HG03342 (cell line): Measurements from ENCODE around the gene SEZ6.

ENCODE experiments used
- ATAC-seq: cut with Tn5 transposase; IDR thresholded peaks from one replicate; pipeline ENCODE4 v1.9.1; 2021; ENCODE audit warnings: mild to moderate bottlenecking, moderate library complexity; ENCODE audit not compliant: unreplicated experiment

Gene SEZ6

DNA sequence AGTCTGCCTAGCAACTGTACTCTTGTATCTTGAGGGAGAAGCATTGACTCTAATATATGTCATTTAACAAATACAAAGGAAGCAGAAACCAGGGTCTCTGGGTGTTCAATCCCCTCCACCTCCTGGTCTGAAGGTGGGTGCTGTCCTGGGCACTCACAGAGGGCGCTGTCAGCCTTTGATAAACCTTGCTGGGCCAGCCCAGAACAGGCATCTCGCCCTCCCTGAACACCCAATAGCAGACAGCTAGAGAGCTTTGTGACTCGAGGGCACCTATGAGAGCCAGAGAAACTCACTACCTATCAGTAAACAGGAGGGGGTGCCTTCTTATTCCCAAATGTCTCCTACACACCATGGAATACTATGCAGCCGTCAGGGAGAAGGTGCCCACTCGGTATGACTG lies 30.8 kb upstream of the SEZ6 start:
- no peak for ATAC-seq

DNA sequence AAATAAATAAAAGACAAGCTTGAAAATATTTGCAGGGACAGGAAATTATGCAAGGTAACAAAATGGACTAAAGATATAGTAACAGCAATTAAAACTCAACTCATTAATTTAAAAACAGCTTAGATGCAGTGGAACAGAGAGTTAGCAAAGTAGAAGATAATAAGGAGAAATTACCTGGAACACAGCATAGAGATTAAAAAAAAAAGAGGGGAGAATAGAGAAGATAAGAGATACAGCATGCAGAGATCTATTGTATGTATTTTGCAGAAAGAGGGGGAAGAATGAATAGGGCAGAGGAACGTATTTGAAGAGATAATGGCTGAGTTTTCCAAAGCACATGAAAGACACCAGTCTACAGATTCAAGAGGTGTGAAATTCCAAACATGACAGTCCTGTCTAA lies 28.7 kb upstream of the SEZ6 start:
- no peak for ATAC-seq

GRCh38 chr17:29032857-29033197 lies 27.0 kb upstream of the SEZ6 start:
- ATAC-seq = no peak

DNA sequence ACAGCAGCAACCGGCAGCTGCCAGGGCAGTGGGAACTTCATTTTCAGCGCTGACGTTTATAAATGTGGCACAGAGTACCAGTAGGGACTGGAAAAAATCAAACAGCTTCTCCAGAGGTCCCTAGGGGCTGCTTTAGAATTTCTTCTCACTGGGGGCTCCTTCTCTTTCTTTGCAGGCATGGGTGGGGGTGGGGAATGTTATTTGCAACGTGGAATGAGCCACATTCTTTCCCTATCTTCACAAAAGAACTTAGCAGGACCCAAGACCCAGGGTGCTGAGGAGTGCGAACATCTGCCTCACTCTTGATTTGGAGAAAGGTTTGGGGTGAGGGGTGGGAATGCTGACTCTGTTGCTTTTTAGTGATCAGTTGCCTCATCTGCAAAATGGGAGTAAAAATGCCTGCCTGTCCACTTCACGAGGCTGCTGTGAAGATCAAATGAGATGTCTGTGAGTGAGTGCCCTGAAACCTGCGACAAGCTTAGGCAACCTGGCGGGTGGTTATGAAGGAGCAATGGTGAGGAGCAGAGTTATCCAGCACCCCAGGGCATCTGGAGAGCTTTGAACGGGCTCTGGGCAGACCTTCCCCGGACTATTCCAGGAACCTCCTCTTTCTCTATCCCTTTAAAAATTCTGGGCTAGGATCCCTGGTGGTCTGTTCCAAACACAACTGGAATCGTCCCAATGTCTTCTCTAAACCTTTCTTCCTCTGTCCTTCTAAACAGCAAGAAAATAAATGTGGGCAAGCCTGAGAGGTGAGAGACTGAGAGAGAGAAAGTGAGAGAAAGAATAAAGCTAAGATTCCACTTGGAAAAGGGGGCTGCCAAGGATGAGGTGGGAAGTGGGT lies 26.4 kb upstream of the SEZ6 start:
- no peak for ATAC-seq

GRCh38 chr17:29031488-29031887 lies 25.7 kb upstream of the SEZ6 start:
- ATAC-seq = no peak

DNA sequence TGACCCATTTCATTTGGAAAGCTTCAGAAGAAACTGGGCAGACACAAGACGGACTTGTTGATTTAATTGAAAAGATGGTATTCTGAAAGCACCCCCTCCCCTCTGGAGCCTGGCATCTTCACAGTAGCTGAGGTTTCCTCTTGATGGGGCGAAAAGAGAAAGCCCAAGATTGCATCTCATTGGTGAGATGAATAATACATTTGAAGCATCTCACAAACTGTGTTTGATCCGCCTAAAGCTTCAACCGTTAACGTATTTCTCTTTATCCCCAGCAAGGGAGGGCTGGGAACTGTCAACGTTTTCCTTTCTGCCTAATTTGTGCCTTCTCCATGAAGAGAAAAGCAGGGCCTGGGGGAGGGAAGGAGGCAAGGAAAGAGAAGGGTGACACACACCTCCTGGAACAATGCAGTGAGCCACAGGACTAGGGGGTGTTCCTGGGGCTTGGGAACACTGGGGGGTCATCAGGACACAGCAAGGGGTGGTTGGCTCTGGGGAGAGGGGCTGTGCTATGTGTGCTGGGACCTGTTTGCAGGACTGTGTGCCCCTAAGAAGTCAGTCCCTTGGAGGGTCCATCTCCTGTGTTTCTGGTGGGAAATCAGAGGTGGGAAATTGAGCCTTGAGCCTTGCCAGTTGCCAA lies 18.6 kb upstream of the SEZ6 start:
- no peak for ATAC-seq

DNA sequence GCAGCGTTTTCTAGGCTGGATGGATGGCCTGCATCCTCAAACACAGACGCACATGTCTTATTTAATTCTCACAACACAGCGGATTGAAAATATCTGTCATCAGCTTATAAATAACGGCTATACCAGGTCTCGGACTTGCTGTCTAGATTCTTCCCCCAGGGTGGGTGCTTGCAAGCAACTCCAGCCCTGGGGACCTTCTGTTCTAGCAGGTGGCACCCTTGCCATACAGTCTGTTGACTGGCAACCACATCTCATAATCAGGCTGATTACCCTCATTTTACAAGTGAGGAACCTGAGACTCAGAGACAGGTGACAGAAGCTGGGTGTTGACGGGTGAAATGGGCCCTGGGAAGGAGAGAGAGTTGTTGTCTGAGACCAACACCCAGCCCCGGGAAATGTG lies 16.2 kb upstream of the SEZ6 start:
- no peak for ATAC-seq

DNA sequence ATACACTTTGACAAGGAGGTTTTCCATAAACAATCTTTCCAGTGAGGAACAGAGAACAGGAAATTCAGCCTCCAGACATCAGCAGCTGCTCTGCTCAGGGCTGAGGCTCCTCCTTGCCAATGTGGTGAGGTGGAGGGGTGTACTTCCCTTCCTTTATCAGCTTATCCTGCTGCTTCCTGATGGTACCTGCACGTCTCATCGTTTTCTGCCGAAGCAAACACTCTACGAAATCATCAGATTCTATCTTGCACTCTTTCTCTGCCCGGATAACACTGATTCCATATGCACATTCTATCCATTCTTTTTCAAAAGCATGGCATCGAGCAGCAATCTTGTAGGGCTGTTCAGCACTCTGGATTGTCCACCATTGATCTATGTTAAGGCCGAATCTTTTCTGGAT lies 15.4 kb upstream of the SEZ6 start:
- ATAC-seq = no peak

- ATAC-seq = no peak
Measured at GRCh38 chr17:29020576-29020975, 14.7 kb upstream of the SEZ6 start.

DNA sequence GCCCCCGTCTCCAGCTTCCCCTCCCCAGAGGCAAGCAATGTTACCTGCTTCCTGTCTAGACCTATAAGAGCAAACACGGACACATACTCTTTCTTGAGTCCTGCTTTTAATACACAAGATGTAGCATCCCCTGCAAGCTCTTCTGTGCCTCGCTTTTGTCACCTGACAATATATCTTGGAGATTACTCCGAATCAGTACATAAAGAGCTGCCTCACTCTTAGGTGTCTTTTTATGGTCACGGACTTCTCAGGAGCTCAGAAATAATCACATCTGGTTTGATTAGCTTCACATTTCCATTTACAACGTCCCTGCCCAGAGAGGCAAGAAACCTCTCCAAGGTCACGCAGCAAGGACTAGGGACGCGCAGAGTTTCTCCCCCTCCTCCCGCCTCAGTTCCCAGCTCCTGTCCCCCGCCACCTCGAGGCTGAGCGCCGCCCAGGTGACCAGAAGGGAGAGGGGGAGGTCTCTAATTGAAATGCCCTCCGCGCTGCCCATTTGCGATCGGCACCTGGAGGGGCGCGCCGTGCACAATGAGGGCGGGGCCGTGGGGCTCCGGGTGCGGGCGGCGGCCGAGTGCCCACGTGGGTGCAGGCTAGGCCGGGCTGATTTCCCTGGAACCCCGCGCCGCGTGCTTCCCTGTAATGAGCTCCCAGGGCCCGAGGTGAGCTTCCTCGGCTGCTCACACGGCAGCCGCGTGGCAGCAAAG lies 13.8 kb upstream of the SEZ6 start:
- no peak for ATAC-seq

- no peak for ATAC-seq
Measured at GRCh38 chr17:29018788-29019474, 13.1 kb upstream of the SEZ6 start.

- ATAC-seq = no peak
Measured at GRCh38 chr17:29016345-29017210, 10.7 kb upstream of the SEZ6 start.

GRCh38 chr17:29014716-29015115 lies 8.9 kb upstream of the SEZ6 start:
- no peak for ATAC-seq

- no peak for ATAC-seq
Measured at GRCh38 chr17:29012535-29012934, 6.7 kb upstream of the SEZ6 start.

DNA sequence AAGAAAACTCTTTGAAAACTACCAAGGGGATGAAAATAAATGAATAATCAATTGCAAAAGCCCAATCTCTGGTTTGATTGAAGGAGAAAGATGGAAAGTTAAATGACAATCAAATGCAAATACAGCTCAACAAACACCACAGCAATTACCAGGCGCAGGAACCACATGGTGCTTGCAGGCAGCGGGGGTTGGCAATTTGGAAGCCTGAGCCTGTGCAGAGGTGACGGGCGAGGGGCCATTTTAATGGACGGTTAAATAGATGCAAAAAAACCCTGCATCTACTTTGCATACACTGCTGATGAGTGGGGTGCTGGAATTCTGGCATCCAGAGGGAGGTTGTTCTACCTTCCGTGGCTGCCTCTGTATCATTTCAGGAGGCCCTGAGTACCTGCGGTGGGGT lies 4.8 kb upstream of the SEZ6 start:
- ATAC-seq = no peak

GRCh38 chr17:29010129-29010528 lies 4.3 kb upstream of the SEZ6 start:
- no peak for ATAC-seq

GRCh38 chr17:29008591-29008990 lies 2.8 kb upstream of the SEZ6 start:
- ATAC-seq = no peak

- ATAC-seq = no peak
Measured at GRCh38 chr17:29007860-29008455, 2.1 kb upstream of the SEZ6 start.

DNA sequence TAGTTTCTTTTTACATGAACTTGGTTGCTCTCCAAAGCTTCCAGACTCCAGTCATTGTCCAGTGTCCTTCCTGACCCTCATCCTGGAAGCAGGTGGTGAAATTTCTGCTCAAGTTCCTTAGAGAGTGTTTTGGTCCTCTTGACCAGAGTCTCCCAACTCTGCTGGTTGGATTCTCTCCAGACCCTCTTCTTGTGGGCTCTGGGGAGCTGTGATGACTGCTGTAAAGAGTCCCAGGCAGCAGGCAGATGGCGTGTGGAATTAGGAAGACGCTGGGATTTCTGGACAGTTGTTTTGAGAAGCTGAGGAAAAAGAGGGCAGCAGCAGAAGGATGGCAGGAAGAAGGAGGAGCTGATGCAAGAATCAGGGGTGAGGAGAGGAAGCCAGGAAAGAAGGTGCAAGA lies 1.6 kb upstream of the SEZ6 start:
- ATAC-seq = no peak

DNA sequence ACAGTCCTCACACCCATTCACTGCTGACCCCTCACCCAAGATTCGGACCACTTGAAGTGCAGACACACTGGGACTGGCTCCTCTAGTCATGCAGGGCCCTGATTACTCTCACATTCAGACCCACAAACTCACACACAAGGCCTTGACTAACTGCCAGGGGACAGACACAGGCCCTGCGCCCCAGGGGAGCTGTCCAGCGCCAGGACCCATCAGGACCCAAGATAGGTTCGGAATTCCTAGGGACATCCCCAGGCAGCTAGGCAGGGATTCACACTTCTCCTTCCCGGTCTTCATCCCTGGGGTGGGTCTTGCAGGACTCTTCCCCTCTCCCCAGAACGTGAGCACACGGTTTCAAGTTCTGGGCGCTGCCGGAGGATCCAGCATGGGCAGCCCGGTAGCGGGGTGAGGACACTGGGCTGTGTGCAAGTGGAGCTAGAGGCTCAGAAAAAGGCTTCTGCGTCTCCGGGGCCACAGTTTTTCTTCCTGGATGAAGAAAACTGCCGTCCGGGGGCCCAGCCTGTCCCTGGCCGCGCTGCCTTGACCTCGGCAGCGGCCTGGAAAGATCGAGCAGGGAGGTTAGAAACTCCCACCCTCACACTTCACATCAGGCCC lies 1.6 kb downstream of the SEZ6 start:
- ATAC-seq = no peak
